H1 (cell line): ENCODE data around the gene NPTXR.

ENCODE experiments used
- CBX8 ChIP-seq: fragments of 300-800, 300-1000 bp; sonication (generic); IDR thresholded peaks from 2 replicates; pipeline ENCODE4 v1.7.1; 2016; ENCODE audit warnings: low read depth, low read length, borderline replicate concordance
- EP300 ChIP-seq, 2 experiments: IDR thresholded peaks; 1 replicate in 1 of 2; 2 replicates in 1 of 2; pipeline ENCODE4 v1.6.1; 2011 to 2012; ENCODE audit warnings: low read depth in 2 of 2, low read length in 2 of 2, mild to moderate bottlenecking in 2 of 2, borderline replicate concordance in 1 of 2, inconsistent platforms in 1 of 2, moderate library complexity in 1 of 2
- FOSL1 ChIP-seq: IDR thresholded peaks from 2 replicates; pipeline ENCODE4 v1.6.1; 2011; ENCODE audit warnings: mild to moderate bottlenecking, low read depth, low read length, moderate library complexity; ENCODE audit not compliant: insufficient read depth
- HDAC6 ChIP-seq: IDR thresholded peaks from one replicate; pipeline ENCODE4 v1.7.1; 2012; ENCODE audit warnings: low read depth, mild to moderate bottlenecking, inconsistent platforms, low read length, moderate library complexity
- PHF8 ChIP-seq: fragments of 200-600 bp; sonication (generic); conservative IDR thresholded peaks from 2 replicates; pipeline ENCODE4 v1.7.1; 2012; ENCODE audit warnings: low read depth, mild to moderate bottlenecking, inconsistent platforms, low read length, moderate library complexity
- POLR2A ChIP-seq, 2 experiments: IDR thresholded peaks; 1 replicate in 1 of 2; 2 replicates in 1 of 2; pipeline ENCODE4 v1.6.1; 2011; ENCODE audit warnings: low read depth in 2 of 2, low read length in 2 of 2, mild to moderate bottlenecking in 2 of 2; ENCODE audit errors: control extremely low read depth in 1 of 2
- POLR2AphosphoS5 ChIP-seq: IDR thresholded peaks from 2 replicates; pipeline ENCODE4 v1.6.1; 2011; ENCODE audit warnings: low read depth, low read length
- POU5F1 ChIP-seq: IDR thresholded peaks from 2 replicates; pipeline ENCODE4 v1.6.1; 2011; ENCODE audit warnings: low read depth, mild to moderate bottlenecking, low read length, moderate library complexity
- SIN3A ChIP-seq, 2 experiments: IDR thresholded peaks in 1 of 2; conservative IDR thresholded peaks in 1 of 2; 2 replicates each; pipeline ENCODE4 v1.6.1; 2011 to 2012; ENCODE audit warnings: low read length in 2 of 2, improper control_type of control experiment in 1 of 2, low read depth in 1 of 2, mild to moderate bottlenecking in 1 of 2
- SP1 ChIP-seq: IDR thresholded peaks from 2 replicates; pipeline ENCODE4 v1.6.1; 2011; ENCODE audit warnings: low read depth, low read length
- SRF ChIP-seq: IDR thresholded peaks from 2 replicates; pipeline ENCODE4 v1.6.1; 2011; ENCODE audit warnings: mild to moderate bottlenecking, low read depth, low read length, moderate library complexity
- TAF1 ChIP-seq: IDR thresholded peaks from 2 replicates; pipeline ENCODE4 v1.6.1; 2011; ENCODE audit warnings: mild to moderate bottlenecking, low read depth, low read length
- TF ChIP-seq, protein P1 (sequence below), 3 experiments: IDR thresholded peaks; 1 replicate in 2 of 3; 2 replicates in 1 of 3; pipeline versions ENCODE4 v1.5.1 to v1.6.1; 2011; ENCODE audit warnings: low read length in 3 of 3, mild to moderate bottlenecking in 3 of 3, inconsistent platforms in 2 of 3, low read depth in 1 of 3, moderate library complexity in 1 of 3; ENCODE audit not compliant: insufficient read depth in 1 of 3; ENCODE audit errors: control extremely low read depth in 1 of 3

DNA sequence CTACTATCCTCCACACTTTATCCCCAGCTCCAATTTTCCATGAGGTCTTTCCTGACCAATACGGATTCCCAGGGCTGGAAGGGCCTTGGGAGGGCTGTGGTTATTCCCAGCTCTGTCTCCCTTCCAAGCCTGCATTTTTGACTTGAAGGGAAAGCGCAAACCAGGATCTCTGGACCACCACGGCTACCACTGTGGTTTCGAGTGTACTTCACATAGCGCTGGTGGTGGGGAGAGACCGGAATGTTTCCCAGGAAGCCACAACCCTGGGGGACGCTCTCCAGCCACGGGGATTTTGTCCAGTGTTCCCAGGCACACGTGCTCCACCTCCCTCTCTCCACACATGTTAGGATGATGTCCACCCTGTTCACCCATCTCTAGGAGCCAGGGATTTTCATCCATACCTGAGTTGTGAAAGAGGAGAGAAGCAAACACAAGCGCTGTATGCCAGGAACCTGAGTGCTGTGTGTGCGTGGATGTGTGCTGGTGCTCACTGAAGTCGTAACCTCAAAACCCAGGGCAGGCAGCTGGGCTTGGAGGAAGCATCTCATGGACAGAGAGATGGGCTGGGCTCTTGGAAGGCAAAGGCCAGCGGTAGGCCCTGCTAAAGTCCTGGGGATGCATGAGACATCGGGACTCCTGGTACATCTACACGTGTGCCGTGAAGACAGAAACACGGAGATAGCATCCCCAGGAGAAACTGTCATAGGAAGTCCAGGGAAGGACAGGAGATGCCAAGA lies 1.3 kb upstream of the NPTXR start:
- no peak for TF ChIP-seq PHF8
- TF ChIP-seq, protein P1, sequence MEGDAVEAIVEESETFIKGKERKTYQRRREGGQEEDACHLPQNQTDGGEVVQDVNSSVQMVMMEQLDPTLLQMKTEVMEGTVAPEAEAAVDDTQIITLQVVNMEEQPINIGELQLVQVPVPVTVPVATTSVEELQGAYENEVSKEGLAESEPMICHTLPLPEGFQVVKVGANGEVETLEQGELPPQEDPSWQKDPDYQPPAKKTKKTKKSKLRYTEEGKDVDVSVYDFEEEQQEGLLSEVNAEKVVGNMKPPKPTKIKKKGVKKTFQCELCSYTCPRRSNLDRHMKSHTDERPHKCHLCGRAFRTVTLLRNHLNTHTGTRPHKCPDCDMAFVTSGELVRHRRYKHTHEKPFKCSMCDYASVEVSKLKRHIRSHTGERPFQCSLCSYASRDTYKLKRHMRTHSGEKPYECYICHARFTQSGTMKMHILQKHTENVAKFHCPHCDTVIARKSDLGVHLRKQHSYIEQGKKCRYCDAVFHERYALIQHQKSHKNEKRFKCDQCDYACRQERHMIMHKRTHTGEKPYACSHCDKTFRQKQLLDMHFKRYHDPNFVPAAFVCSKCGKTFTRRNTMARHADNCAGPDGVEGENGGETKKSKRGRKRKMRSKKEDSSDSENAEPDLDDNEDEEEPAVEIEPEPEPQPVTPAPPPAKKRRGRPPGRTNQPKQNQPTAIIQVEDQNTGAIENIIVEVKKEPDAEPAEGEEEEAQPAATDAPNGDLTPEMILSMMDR (IDR thresholded peaks at IDR 0.05; ENCODE audit: control extremely low read depth in 1 of 3, insufficient read depth in 1 of 3, low read depth in 1 of 3, low read length in 3 of 3), result no peak
- TF ChIP-seq HDAC6, result no peak
- no peak for TF ChIP-seq POLR2AphosphoS5
- TF ChIP-seq TAF1, result no peak
- no peak for TF ChIP-seq SIN3A (conservative IDR thresholded peaks at IDR 0.05 in 1 of 2, IDR thresholded peaks at IDR 0.05 in 1 of 2; ENCODE audit: low read depth in 1 of 2, low read length in 2 of 2)
- TF ChIP-seq FOSL1, result no peak
- no peak for TF ChIP-seq EP300 (IDR thresholded peaks at IDR 0.05; ENCODE audit: borderline replicate concordance in 1 of 2, low read depth in 2 of 2, low read length in 2 of 2)
- TF ChIP-seq POLR2A (IDR thresholded peaks at IDR 0.05; ENCODE audit: control extremely low read depth in 1 of 2, low read depth in 2 of 2, low read length in 2 of 2), result no peak
- TF ChIP-seq CBX8, result no peak
- TF ChIP-seq SRF, result no peak
- no peak for TF ChIP-seq POU5F1
- TF ChIP-seq SP1, result no peak
